ENCODE measurements around the gene MED15. TPM values are rescaled to one million over a fixed set of nuclear protein-coding genes. Genes with fewer than 3 reads are reported as not detected.

Gene MED15
- total RNA-seq, 4 donors from 2014 or later, result 34.0 to 54.1 (median 38.9) TPM

DNA sequence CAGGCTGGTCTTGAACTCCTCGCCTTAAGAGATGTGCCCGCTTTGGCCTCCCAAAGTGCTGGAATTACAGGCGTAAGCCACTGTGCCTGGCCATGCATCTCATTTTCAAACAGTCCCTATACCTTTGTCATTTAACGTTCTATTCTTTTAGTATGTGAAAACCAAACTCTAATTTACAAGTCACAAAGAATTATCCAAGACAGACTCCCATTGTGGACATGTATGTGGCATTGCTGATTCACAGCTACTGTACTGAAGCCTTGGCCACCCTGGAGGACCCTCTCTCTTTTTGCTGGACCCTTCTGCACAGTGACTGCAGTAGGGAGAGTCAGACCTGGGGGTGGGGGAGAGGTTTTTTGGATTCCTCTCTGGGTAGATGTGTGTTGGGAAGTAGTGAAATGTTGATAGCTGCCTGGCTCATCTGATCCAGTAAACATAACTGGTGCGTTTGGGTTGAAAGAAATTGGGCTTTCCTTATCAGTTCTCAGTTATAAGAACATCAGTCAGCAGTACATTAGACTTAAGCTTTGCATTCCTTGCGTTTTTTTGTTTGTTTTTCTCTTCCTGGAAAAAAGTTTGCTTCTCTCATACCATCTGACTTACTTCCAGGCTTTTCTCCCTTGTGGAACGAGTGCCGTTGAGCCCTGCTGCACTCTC, 65.9 kb downstream of the MED15 start:
- H3K9me3 ChIP-seq, result no peaks in the 10 kb centered on the region
- no peak overlapping the region for H3K4me3 ChIP-seq
- DNase-seq (ENCODE audit: extremely low spot score), result no peak
- intact Hi-C loops (cut with DNase I), result loop anchor here (10.0 kb wide), 1 partner anchor 121 kb away; no protein-coding TSS in a partner anchor
- whole genome bisulfite sequencing, result 92% methylated on average over 8 of the region's 8 CpGs
- TF ChIP-seq, protein P1, sequence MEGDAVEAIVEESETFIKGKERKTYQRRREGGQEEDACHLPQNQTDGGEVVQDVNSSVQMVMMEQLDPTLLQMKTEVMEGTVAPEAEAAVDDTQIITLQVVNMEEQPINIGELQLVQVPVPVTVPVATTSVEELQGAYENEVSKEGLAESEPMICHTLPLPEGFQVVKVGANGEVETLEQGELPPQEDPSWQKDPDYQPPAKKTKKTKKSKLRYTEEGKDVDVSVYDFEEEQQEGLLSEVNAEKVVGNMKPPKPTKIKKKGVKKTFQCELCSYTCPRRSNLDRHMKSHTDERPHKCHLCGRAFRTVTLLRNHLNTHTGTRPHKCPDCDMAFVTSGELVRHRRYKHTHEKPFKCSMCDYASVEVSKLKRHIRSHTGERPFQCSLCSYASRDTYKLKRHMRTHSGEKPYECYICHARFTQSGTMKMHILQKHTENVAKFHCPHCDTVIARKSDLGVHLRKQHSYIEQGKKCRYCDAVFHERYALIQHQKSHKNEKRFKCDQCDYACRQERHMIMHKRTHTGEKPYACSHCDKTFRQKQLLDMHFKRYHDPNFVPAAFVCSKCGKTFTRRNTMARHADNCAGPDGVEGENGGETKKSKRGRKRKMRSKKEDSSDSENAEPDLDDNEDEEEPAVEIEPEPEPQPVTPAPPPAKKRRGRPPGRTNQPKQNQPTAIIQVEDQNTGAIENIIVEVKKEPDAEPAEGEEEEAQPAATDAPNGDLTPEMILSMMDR (IDR thresholded peaks at IDR 0.05), result no peak
- no peak for TF ChIP-seq POLR2A (IDR thresholded peaks at IDR 0.05; ENCODE audit: low read depth)
- no peak for TF ChIP-seq POLR2AphosphoS5 (IDR thresholded peaks at IDR 0.05)
- no peak for TF ChIP-seq EP300 (IDR thresholded peaks at IDR 0.05)
- H3K4me1 ChIP-seq, result peaks cover 17 to 44% (median 32%) of the 10 kb centered on the region in 4 donors
- no peak overlapping the region for H3K27ac ChIP-seq (replicated peaks in 1 of 4)
- peaks cover 36 to 92% (median 86%) of the 10 kb centered on the region in 4 donors for H3K36me3 ChIP-seq
- H3K27me3 ChIP-seq, result no peaks in the 10 kb centered on the region

DNA sequence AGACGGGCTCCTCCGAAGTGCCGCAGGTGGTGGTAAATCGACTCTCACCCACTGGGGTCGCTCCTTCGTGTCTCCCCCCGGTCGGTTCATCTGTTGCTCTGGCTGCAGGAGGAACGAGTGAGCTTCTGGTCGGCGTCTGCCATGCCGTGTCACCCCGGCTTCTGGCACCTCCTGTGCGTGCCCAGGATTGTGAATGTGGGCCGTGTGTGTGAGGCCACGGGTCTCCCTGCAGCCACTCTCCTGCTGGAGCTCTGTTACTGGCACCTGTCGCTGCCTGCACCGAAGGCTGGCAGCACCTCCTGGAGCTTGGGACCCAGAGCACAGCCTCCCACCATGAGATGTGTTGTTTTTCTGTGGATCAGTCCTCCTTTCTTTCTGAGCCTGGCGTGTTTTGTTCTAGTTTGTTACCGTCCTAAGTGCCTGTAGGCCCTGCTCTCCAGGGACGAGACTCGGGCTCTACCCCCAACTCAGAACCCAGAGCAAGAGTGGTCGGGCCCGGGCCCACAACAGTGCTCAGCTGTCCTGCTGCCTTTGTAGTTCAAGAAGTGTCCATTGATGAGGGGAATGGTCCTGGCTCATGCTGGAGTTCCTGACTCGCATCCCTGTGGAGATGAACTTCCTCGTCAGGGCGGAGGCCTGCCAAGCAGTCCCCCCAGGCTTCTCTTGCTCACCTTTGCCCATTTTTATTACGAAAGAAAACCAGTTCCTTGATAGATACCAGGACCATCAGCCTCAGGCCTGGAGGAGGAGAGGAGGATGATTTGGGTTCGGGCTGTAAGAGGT, 66.6 kb downstream of the MED15 start:
- no peak for DNase-seq (ENCODE audit: extremely low spot score)
- TF ChIP-seq EP300 (IDR thresholded peaks at IDR 0.05) (no peak), POLR2AphosphoS5 (IDR thresholded peaks at IDR 0.05) (no peak), POLR2A (IDR thresholded peaks at IDR 0.05; ENCODE audit: low read depth) (no peak)
- TF ChIP-seq, protein P1 (IDR thresholded peaks at IDR 0.05), result no peak
- H3K36me3 ChIP-seq, result peaks cover 36 to 92% (median 86%) of the 10 kb centered on the region in 4 donors
- H3K9me3 ChIP-seq, result no peaks in the 10 kb centered on the region
- no peak overlapping the region for H3K4me3 ChIP-seq
- H3K4me1 ChIP-seq, result peaks cover 10 to 40% (median 28%) of the 10 kb centered on the region in 4 donors
- H3K27ac ChIP-seq (replicated peaks in 1 of 4), result no peak overlapping the region
- no peaks in the 10 kb centered on the region for H3K27me3 ChIP-seq
- WGBS, result 90% methylated on average over 28 of the region's 29 CpGs
- intact Hi-C loops (cut with DNase I), result loop anchor here (10.0 kb wide), 1 partner anchor 121 kb away; no protein-coding TSS in a partner anchor

DNA sequence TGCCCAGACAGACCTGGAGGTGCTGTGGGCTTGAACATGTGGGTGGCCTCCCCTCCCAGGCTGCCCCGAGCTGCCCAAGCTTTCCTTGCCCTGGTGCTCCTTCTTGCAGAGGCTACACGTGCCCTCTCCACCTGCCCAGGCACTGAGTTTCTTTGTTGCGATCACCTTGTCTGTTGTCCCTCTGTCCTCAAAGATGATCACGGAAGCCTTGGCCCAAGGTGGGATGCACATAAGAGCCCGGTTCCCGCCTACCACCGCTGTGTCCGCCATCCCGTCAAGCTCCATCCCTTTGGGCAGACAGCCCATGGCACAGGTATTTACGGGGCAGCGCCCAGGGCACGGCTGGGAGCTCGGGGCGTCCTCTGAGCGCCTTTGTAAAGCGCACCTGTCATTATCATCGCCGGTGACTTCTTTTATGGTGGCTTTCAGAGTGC, 67.5 kb downstream of the MED15 start:
- WGBS, result 94% methylated on average over 18 of the region's 18 CpGs
- intact Hi-C loops (cut with DNase I), result loop anchor here (10.0 kb wide), 1 partner anchor 120 kb away; no protein-coding TSS in a partner anchor
- H3K9me3 ChIP-seq, result no peaks in the 10 kb centered on the region

DNA sequence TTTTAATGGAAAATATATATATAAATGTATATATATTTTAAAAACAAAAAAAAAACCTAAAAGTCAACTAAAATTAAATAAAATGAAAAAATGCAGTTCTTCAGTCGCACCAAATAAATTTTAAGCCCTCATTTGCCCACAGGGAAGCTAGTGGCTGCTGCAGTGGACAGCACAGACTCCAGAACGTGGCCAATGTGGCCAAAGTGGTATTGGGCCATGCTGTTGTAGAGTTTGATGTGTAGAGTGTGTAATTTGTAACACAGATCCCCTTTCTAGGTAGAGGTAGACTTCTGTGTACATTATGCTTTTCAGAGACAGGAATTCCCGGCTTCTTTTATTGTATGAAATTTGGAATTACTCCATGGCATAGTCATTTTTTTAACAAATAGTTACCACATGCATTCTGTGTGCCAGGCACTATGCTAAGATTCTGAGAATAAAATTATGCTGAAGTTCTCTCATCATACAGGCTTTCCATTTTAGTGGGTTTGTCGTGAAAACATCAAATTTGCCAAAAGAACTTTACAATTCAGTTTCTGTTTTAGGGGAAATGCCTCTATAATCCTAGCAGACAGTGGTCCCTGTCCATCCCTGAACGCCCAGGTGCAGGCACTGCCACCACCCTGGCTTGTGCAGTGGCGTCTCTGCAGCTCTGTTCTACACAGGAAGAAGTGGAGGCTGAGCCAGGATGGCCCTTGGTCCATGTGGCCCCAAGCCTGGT, 68.5 kb downstream of the MED15 start:
- 85% methylated on average over 6 of the region's 6 CpGs for WGBS
- DNase-seq (ENCODE audit: extremely low spot score), result no peak
- Histone ChIP-seq H3K4me1 (peaks cover 0 to 26% (median 15%) of the 10 kb centered on the region in 4 donors), H3K4me3 (no peak overlapping the region), H3K27ac (replicated peaks in 1 of 4) (no peak overlapping the region), H3K27me3 (no peaks in the 10 kb centered on the region), H3K36me3 (peaks cover 36 to 100% (median 98%) of the 10 kb centered on the region in 4 donors), H3K9me3 (no peaks in the 10 kb centered on the region)
- intact Hi-C loops (cut with DNase I), result loop anchor here (10.0 kb wide), 1 partner anchor 119 kb away; no protein-coding TSS in a partner anchor
- TF ChIP-seq EP300 (IDR thresholded peaks at IDR 0.05) (no peak), POLR2A (IDR thresholded peaks at IDR 0.05; ENCODE audit: low read depth) (no peak), POLR2AphosphoS5 (IDR thresholded peaks at IDR 0.05) (no peak)
- TF ChIP-seq, protein P1 (IDR thresholded peaks at IDR 0.05), result no peak

More for the DNA sequence above, 67.5 kb downstream of the MED15 start:
- no peak for DNase-seq (ENCODE audit: extremely low spot score)
- H3K4me1 ChIP-seq, result peaks cover under 1 to 32% (median 21%) of the 10 kb centered on the region in 4 donors
- no peak overlapping the region for H3K4me3 ChIP-seq
- H3K36me3 ChIP-seq, result peaks cover 36 to 92% (median 92%) of the 10 kb centered on the region in 4 donors
- no peak overlapping the region for H3K27ac ChIP-seq (replicated peaks in 1 of 4)
- TF ChIP-seq POLR2AphosphoS5 (IDR thresholded peaks at IDR 0.05), result no peak
- no peak for TF ChIP-seq POLR2A (IDR thresholded peaks at IDR 0.05; ENCODE audit: low read depth)
- TF ChIP-seq, protein P1 (IDR thresholded peaks at IDR 0.05), result no peak
- TF ChIP-seq EP300 (IDR thresholded peaks at IDR 0.05), result no peak
- no peaks in the 10 kb centered on the region for H3K27me3 ChIP-seq

All from esophagus muscularis mucosa (tissue), 4 donors.